ENCODE results near the gene AVPR2.

The AVPR2 gene

DNA sequence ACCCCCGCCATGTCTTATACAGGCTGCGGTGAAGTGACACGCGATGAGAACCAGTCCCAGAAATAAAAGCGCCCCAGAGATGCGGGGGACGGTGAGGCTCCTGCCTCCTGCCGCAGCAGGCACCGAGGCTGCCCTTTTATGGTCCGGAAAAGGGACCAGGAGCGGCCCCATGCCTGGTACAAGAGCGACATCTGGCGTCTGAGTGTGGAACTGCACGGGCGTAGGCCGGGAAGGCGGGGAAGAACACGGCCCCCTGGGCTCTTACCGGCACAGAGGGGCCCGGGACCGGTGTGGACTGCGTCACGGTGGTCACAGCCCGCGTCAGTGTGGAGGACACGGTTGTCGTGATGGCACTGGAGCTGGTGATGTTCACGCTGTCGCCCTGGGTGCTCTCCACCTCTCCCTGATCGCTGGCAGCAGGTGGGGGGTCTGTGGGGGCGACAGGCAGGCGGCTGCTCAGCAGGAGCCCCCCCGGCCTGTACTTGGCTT is 48.9 kb downstream of the AVPR2 start (continued):
- peak; percentile 85; the same call in 1 of the 2 replicates for TF ChIP-seq KLF8 (tag by site-specific recombination; IDR thresholded peaks at IDR 0.05)
- no peak for TF ChIP-seq ZNF514 (tag by site-specific recombination; IDR thresholded peaks at IDR 0.05)
- 0 out of 2 replicates have a peak, but pooled peaks have one; percentile 45 for TF ChIP-seq ZNF10 (tag by site-specific recombination; IDR thresholded peaks at IDR 0.05)
- TF ChIP-seq, protein P1, sequence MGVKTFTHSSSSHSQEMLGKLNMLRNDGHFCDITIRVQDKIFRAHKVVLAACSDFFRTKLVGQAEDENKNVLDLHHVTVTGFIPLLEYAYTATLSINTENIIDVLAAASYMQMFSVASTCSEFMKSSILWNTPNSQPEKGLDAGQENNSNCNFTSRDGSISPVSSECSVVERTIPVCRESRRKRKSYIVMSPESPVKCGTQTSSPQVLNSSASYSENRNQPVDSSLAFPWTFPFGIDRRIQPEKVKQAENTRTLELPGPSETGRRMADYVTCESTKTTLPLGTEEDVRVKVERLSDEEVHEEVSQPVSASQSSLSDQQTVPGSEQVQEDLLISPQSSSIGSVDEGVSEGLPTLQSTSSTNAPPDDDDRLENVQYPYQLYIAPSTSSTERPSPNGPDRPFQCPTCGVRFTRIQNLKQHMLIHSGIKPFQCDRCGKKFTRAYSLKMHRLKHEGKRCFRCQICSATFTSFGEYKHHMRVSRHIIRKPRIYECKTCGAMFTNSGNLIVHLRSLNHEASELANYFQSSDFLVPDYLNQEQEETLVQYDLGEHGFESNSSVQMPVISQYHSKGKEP (tag by site-specific recombination; IDR thresholded peaks at IDR 0.05) = no peak
- TF ChIP-seq ZNF404 (tag by site-specific recombination; IDR thresholded peaks at IDR 0.05) = no peak
- no peak for TF ChIP-seq ZNF776 (tag by site-specific recombination; IDR thresholded peaks at IDR 0.05; ENCODE audit: borderline replicate concordance)
- TF ChIP-seq ZNF302 (tag by site-specific recombination; IDR thresholded peaks at IDR 0.05; ENCODE audit: low read depth) = no peak
- TF ChIP-seq, protein P2, sequence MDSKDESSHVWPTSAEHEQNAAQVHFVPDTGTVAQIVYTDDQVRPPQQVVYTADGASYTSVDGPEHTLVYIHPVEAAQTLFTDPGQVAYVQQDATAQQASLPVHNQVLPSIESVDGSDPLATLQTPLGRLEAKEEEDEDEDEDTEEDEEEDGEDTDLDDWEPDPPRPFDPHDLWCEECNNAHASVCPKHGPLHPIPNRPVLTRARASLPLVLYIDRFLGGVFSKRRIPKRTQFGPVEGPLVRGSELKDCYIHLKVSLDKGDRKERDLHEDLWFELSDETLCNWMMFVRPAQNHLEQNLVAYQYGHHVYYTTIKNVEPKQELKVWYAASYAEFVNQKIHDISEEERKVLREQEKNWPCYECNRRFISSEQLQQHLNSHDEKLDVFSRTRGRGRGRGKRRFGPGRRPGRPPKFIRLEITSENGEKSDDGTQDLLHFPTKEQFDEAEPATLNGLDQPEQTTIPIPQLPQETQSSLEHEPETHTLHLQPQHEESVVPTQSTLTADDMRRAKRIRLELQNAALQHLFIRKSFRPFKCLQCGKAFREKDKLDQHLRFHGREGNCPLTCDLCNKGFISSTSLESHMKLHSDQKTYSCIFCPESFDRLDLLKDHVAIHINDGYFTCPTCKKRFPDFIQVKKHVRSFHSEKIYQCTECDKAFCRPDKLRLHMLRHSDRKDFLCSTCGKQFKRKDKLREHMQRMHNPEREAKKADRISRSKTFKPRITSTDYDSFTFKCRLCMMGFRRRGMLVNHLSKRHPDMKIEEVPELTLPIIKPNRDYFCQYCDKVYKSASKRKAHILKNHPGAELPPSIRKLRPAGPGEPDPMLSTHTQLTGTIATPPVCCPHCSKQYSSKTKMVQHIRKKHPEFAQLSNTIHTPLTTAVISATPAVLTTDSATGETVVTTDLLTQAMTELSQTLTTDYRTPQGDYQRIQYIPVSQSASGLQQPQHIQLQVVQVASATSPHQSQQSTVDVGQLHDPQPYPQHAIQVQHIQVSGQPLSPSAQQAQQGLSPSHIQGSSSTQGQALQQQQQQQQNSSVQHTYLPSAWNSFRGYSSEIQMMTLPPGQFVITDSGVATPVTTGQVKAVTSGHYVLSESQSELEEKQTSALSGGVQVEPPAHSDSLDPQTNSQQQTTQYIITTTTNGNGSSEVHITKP (tag by site-specific recombination; IDR thresholded peaks at IDR 0.05) = no peak
- TF ChIP-seq ZNF169 (tag by site-specific recombination; IDR thresholded peaks at IDR 0.05) = no peak
- TF ChIP-seq, protein P3, sequence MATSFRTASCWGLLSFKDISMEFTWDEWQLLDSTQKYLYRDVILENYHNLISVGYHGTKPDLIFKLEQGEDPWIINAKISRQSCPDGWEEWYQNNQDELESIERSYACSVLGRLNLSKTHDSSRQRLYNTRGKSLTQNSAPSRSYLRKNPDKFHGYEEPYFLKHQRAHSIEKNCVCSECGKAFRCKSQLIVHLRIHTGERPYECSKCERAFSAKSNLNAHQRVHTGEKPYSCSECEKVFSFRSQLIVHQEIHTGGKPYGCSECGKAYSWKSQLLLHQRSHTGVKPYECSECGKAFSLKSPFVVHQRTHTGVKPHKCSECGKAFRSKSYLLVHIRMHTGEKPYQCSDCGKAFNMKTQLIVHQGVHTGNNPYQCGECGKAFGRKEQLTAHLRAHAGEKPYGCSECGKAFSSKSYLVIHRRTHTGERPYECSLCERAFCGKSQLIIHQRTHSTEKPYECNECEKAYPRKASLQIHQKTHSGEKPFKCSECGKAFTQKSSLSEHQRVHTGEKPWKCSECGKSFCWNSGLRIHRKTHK (tag by site-specific recombination; IDR thresholded peaks at IDR 0.05) = no peak
- no peak for TF ChIP-seq PRDM1 (tag by site-specific recombination; IDR thresholded peaks at IDR 0.05)
- TF ChIP-seq ZNF76 (tag by site-specific recombination; IDR thresholded peaks at IDR 0.05; ENCODE audit: borderline replicate concordance, low read depth) = no peak
- TF ChIP-seq ZNF48 (tag by site-specific recombination; IDR thresholded peaks at IDR 0.05) = no peak
- TF ChIP-seq, protein P4, sequence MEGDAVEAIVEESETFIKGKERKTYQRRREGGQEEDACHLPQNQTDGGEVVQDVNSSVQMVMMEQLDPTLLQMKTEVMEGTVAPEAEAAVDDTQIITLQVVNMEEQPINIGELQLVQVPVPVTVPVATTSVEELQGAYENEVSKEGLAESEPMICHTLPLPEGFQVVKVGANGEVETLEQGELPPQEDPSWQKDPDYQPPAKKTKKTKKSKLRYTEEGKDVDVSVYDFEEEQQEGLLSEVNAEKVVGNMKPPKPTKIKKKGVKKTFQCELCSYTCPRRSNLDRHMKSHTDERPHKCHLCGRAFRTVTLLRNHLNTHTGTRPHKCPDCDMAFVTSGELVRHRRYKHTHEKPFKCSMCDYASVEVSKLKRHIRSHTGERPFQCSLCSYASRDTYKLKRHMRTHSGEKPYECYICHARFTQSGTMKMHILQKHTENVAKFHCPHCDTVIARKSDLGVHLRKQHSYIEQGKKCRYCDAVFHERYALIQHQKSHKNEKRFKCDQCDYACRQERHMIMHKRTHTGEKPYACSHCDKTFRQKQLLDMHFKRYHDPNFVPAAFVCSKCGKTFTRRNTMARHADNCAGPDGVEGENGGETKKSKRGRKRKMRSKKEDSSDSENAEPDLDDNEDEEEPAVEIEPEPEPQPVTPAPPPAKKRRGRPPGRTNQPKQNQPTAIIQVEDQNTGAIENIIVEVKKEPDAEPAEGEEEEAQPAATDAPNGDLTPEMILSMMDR (tag by site-specific recombination; IDR thresholded peaks at IDR 0.05) = peak; percentile 98
- TF ChIP-seq ZNF133 (tag by site-specific recombination; IDR thresholded peaks at IDR 0.05) = no peak
- TF ChIP-seq ZNF248 (tag by site-specific recombination; IDR thresholded peaks at IDR 0.05) = no peak
- TF ChIP-seq, protein P5, sequence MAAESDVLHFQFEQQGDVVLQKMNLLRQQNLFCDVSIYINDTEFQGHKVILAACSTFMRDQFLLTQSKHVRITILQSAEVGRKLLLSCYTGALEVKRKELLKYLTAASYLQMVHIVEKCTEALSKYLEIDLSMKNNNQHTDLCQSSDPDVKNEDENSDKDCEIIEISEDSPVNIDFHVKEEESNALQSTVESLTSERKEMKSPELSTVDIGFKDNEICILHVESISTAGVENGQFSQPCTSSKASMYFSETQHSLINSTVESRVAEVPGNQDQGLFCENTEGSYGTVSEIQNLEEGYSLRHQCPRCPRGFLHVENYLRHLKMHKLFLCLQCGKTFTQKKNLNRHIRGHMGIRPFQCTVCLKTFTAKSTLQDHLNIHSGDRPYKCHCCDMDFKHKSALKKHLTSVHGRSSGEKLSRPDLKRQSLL (tag by site-specific recombination; IDR thresholded peaks at IDR 0.05) = no peak
- TF ChIP-seq, protein P6, sequence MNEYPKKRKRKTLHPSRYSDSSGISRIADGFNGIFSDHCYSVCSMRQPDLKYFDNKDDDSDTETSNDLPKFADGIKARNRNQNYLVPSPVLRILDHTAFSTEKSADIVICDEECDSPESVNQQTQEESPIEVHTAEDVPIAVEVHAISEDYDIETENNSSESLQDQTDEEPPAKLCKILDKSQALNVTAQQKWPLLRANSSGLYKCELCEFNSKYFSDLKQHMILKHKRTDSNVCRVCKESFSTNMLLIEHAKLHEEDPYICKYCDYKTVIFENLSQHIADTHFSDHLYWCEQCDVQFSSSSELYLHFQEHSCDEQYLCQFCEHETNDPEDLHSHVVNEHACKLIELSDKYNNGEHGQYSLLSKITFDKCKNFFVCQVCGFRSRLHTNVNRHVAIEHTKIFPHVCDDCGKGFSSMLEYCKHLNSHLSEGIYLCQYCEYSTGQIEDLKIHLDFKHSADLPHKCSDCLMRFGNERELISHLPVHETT (tag by site-specific recombination; IDR thresholded peaks at IDR 0.05) = peak; percentile 52; the same call in 1 of the 2 replicates
- TF ChIP-seq SP3 (tag by site-specific recombination; IDR thresholded peaks at IDR 0.05) = no peak
- TF ChIP-seq, protein P7, sequence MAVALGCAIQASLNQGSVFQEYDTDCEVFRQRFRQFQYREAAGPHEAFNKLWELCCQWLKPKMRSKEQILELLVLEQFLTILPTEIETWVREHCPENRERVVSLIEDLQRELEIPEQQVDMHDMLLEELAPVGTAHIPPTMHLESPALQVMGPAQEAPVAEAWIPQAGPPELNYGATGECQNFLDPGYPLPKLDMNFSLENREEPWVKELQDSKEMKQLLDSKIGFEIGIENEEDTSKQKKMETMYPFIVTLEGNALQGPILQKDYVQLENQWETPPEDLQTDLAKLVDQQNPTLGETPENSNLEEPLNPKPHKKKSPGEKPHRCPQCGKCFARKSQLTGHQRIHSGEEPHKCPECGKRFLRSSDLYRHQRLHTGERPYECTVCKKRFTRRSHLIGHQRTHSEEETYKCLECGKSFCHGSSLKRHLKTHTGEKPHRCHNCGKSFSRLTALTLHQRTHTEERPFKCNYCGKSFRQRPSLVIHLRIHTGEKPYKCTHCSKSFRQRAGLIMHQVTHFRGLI (tag by site-specific recombination; IDR thresholded peaks at IDR 0.05) = no peak
- 0 out of 2 replicates have a peak, but pooled peaks have one; percentile 40 for TF ChIP-seq ZFP37 (tag by site-specific recombination; IDR thresholded peaks at IDR 0.05)
- TF ChIP-seq ZNF544 (tag by site-specific recombination; IDR thresholded peaks at IDR 0.05) = no peak
- no peak for TF ChIP-seq BCL11B (tag by site-specific recombination; IDR thresholded peaks at IDR 0.05; ENCODE audit: low read depth)
- TF ChIP-seq ZNF391 (tag by site-specific recombination; IDR thresholded peaks at IDR 0.05; ENCODE audit: borderline replicate concordance, low read depth) = no peak
- no peak for TF ChIP-seq TCF7L2 (IDR thresholded peaks at IDR 0.05; ENCODE audit: borderline replicate concordance, low read depth, low read length)
- peak; percentile 93 for TF ChIP-seq KLF7 (tag by site-specific recombination; IDR thresholded peaks at IDR 0.05; ENCODE audit: borderline replicate concordance)
- no peak for TF ChIP-seq ZNF658 (tag by site-specific recombination; IDR thresholded peaks at IDR 0.05)
- no peak for TF ChIP-seq ZNF37A (tag by site-specific recombination; IDR thresholded peaks at IDR 0.05)
